ENCODE measurements around the gene B3GAT1. TPM values are rescaled to one million over a fixed set of nuclear protein-coding genes. Genes with fewer than 3 reads are reported as not detected.
"Not testable (repeated sequence)": the region's sequence is repeated elsewhere in the genome, so short reads cannot be mapped to it uniquely, and the experiment has no call there.

B3GAT1 gene, protein sequence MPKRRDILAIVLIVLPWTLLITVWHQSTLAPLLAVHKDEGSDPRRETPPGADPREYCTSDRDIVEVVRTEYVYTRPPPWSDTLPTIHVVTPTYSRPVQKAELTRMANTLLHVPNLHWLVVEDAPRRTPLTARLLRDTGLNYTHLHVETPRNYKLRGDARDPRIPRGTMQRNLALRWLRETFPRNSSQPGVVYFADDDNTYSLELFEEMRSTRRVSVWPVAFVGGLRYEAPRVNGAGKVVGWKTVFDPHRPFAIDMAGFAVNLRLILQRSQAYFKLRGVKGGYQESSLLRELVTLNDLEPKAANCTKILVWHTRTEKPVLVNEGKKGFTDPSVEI
- not detected for polyA plus RNA-seq (2013)

DNA sequence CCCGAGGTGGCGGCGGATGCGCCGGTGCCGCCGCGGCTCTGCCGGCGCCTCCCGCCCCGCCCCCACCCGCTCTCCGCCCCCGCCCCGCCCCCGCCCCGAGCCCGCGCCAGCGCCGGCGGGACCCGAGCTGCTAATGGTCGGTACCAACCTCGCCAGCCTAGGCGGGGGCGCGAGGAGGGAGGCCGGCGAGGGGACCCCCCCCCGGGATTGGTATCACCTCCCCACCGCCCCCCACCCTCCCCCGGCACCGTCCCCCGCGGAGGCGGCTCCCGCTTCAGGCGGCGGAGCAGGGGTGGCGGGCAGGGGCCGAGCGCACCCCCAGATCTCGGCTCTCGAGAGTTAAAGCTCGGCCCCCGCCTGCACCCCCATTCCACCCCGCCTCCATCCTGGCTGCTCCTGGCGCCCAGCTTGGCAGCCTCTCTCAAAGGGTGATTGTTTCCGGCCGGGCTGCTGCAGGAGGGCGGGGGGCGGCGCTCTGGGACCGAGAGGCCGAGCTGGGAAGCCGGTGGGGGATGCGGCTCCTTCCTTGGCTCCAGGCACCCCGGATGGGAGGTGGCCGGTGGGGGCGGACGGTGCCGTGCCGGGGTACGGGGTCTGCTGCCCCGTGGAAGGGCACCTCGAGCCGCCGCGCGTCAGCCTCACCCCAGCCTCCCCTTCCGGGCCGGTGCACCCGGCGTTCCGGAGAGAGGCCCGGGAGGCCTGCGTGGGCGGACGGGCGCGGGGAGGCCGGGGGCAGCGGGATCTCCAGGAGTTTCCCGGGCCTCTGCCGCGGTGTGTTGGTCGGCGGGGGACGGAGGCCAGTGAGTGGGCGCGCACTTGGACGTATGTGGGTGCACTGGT, at the start of gene B3GAT1:
B3GAT1 (minus strand) TSS at position 40 of the 840 bp plus-strand sequence. CDS start 24,583 bp downstream, outside the sequence.
- no peaks in the 10 kb centered on the region for H3K9me3 ChIP-seq (ENCODE audit: control extremely low read depth in 1 of 5, control insufficient read depth in 4 of 5, insufficient read depth in 2 of 5, low read depth in 1 of 5, low read length in 4 of 5)
- CTCF ChIA-PET, result no interaction called here
- DNase-seq, result peak in 1 of 3 donors; percentile 16
- POLR2A ChIA-PET, result no interaction called here
- no peaks in the 10 kb centered on the region for H3K36me3 ChIP-seq (ENCODE audit: control insufficient read depth in 4 of 4, insufficient read depth in 4 of 4, low read length in 3 of 4)
- no peak within 1 kb of the TSS for H3K27ac ChIP-seq (ENCODE audit: insufficient read depth in 1 of 2, low read depth in 1 of 2, low read length in 2 of 2, poor library complexity in 1 of 2, severe bottlenecking in 2 of 2)
- WGBS (ENCODE audit: insufficient coverage), result 0% methylated on average over 48 of the region's 94 CpGs
- peaks cover 11 to 87% (median 36%) of the 10 kb centered on the region in 5 experiments for H3K27me3 ChIP-seq (replicated peaks in 2 of 5; ENCODE audit: control insufficient read depth in 4 of 5, insufficient read depth in 5 of 5, low read length in 4 of 5)
- H3K4me1 ChIP-seq (ENCODE audit: control extremely low read depth in 1 of 4, control insufficient read depth in 4 of 4, insufficient read depth in 4 of 4, low read length in 3 of 4), result peaks cover 0 to 20% (median 8%) of the 10 kb centered on the region in 4 experiments
- peak within 1 kb of the TSS in 4 of 7 experiments; percentile 40 to 60 (median 56) for H3K4me3 ChIP-seq (ENCODE audit: control insufficient read depth in 1 of 7, extremely low read depth in 1 of 7, insufficient read depth in 4 of 7, low read depth in 2 of 7, low read length in 6 of 7)

DNA sequence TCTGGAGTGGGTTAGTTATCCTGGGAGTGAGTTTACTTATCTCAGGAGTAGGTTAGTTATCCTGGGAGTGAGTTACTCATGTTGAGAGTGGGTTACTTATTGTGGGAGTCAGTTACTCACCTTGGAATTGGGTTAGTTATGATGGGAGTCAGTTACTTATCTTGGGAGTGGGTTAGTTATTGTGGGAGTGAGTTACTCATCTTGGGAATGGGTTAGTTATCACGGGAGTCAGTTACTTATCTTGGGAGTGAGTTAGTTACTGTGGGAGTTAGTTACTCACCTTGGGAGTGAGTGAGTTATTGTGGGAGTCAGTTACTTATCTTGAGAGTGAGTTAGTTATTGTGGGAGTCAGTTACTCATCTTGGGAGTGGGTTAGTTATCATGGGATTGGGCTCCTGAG, 49.6 kb upstream of the B3GAT1 start:
- Histone ChIP-seq H3K4me1 (ENCODE audit: control extremely low read depth in 1 of 4, control insufficient read depth in 4 of 4, insufficient read depth in 4 of 4, low read length in 3 of 4) (no peaks in the 10 kb centered on the region), H3K27ac (ENCODE audit: insufficient read depth in 1 of 2, low read depth in 1 of 2, low read length in 2 of 2, poor library complexity in 1 of 2, severe bottlenecking in 2 of 2) (no peak overlapping the region), H3K4me3 (ENCODE audit: control insufficient read depth in 1 of 7, extremely low read depth in 1 of 7, insufficient read depth in 4 of 7, low read depth in 2 of 7, low read length in 6 of 7) (no peak overlapping the region), H3K9me3 (ENCODE audit: control extremely low read depth in 1 of 5, control insufficient read depth in 4 of 5, insufficient read depth in 2 of 5, low read depth in 1 of 5, low read length in 4 of 5) (peaks cover 2 to 11% (median 6%) of the 10 kb centered on the region in 5 experiments), H3K27me3 (replicated peaks in 2 of 5; ENCODE audit: control insufficient read depth in 4 of 5, insufficient read depth in 5 of 5, low read length in 4 of 5) (peaks cover 0 to 39% (median 16%) of the 10 kb centered on the region in 5 experiments), H3K36me3 (ENCODE audit: control insufficient read depth in 4 of 4, insufficient read depth in 4 of 4, low read length in 3 of 4) (no peaks in the 10 kb centered on the region)
- no peak for DNase-seq
- CTCF ChIA-PET, result no interaction called here
- 90% methylated on average over 1 of the region's 1 CpG for WGBS (ENCODE audit: insufficient coverage)
- POLR2A ChIA-PET, result no interaction called here

DNA sequence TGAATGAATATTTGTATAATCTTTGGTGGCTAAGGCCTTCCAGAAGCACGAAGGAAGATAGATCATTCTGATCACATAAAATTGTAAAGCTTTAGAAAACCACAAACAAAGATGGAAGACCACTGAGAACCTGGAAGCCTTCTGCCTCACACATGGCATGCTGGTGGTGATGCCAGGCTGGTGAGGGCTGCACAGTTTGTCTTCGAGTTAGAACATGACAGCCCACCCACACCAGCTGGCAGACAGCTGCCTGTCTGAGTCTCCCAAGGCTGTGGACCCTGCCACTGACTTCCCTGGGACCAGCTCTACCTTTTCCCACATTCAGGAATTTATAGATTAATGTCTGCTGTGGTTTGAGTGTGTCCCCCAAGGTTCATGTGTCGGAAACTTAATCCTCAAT, 48.8 kb upstream of the B3GAT1 start:
- DNase-seq, result no peak
- POLR2A ChIA-PET, result no interaction called here
- peaks cover 0 to 32% (median 11%) of the 10 kb centered on the region in 5 experiments for H3K27me3 ChIP-seq (replicated peaks in 2 of 5; ENCODE audit: control insufficient read depth in 4 of 5, insufficient read depth in 5 of 5, low read length in 4 of 5)
- WGBS (ENCODE audit: insufficient coverage), result 96% methylated on average over 3 of the region's 3 CpGs
- no peak overlapping the region for H3K4me3 ChIP-seq (ENCODE audit: control insufficient read depth in 1 of 7, extremely low read depth in 1 of 7, insufficient read depth in 4 of 7, low read depth in 2 of 7, low read length in 6 of 7)
- H3K4me1 ChIP-seq (ENCODE audit: control extremely low read depth in 1 of 4, control insufficient read depth in 4 of 4, insufficient read depth in 4 of 4, low read length in 3 of 4), result no peaks in the 10 kb centered on the region
- H3K27ac ChIP-seq (ENCODE audit: insufficient read depth in 1 of 2, low read depth in 1 of 2, low read length in 2 of 2, poor library complexity in 1 of 2, severe bottlenecking in 2 of 2), result no peak overlapping the region
- H3K36me3 ChIP-seq (ENCODE audit: control insufficient read depth in 4 of 4, insufficient read depth in 4 of 4, low read length in 3 of 4), result no peaks in the 10 kb centered on the region
- H3K9me3 ChIP-seq (ENCODE audit: control extremely low read depth in 1 of 5, control insufficient read depth in 4 of 5, insufficient read depth in 2 of 5, low read depth in 1 of 5, low read length in 4 of 5), result peaks cover 2 to 15% (median 9%) of the 10 kb centered on the region in 5 experiments
- CTCF ChIA-PET, result interaction anchor here (1.5 kb wide), 1 partner anchor 9 kb away, joined by 5 read pairs; no protein-coding TSS in a partner anchor

DNA sequence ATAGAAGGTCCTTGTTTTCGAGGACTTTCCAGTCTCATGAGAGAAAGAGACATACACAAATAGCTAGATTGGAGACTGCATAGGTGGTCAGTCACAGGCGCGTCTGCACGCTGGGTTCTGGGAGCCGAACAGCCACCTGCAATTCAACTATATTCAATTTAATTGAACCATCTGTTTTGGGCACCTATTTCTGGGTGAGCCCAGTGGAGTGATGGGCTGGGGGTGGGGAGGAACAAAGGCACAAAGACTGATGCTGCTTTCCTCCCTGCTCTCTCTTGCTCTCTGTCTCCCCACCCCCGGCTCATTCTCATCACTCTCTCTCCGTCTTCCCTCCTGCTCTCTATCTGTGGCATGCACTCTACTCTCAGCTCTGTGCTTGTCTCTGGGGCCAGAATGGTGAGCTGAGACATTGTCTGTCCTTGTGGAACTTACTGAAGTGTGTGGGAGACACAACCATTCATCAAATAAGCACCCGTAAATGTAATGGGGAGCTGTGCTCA, 48.1 kb upstream of the B3GAT1 start:
- DNase-seq, result no peak
- ChIA-PET CTCF (interaction anchor here (1.5 kb wide), 1 partner anchor 10 kb away, joined by 5 read pairs; no protein-coding TSS in a partner anchor), POLR2A (no interaction called here)
- Histone ChIP-seq H3K4me3 (ENCODE audit: control insufficient read depth in 1 of 7, extremely low read depth in 1 of 7, insufficient read depth in 4 of 7, low read depth in 2 of 7, low read length in 6 of 7) (no peak overlapping the region), H3K4me1 (ENCODE audit: control extremely low read depth in 1 of 4, control insufficient read depth in 4 of 4, insufficient read depth in 4 of 4, low read length in 3 of 4) (no peaks in the 10 kb centered on the region), H3K27ac (ENCODE audit: insufficient read depth in 1 of 2, low read depth in 1 of 2, low read length in 2 of 2, poor library complexity in 1 of 2, severe bottlenecking in 2 of 2) (no peak overlapping the region), H3K9me3 (ENCODE audit: control extremely low read depth in 1 of 5, control insufficient read depth in 4 of 5, insufficient read depth in 2 of 5, low read depth in 1 of 5, low read length in 4 of 5) (peaks cover 2 to 15% (median 9%) of the 10 kb centered on the region in 5 experiments), H3K36me3 (ENCODE audit: control insufficient read depth in 4 of 4, insufficient read depth in 4 of 4, low read length in 3 of 4) (no peaks in the 10 kb centered on the region), H3K27me3 (replicated peaks in 2 of 5; ENCODE audit: control insufficient read depth in 4 of 5, insufficient read depth in 5 of 5, low read length in 4 of 5) (peaks cover 0 to 24% (median 6%) of the 10 kb centered on the region in 5 experiments)
- WGBS (ENCODE audit: insufficient coverage), result 77% methylated on average over 5 of the region's 8 CpGs

DNA sequence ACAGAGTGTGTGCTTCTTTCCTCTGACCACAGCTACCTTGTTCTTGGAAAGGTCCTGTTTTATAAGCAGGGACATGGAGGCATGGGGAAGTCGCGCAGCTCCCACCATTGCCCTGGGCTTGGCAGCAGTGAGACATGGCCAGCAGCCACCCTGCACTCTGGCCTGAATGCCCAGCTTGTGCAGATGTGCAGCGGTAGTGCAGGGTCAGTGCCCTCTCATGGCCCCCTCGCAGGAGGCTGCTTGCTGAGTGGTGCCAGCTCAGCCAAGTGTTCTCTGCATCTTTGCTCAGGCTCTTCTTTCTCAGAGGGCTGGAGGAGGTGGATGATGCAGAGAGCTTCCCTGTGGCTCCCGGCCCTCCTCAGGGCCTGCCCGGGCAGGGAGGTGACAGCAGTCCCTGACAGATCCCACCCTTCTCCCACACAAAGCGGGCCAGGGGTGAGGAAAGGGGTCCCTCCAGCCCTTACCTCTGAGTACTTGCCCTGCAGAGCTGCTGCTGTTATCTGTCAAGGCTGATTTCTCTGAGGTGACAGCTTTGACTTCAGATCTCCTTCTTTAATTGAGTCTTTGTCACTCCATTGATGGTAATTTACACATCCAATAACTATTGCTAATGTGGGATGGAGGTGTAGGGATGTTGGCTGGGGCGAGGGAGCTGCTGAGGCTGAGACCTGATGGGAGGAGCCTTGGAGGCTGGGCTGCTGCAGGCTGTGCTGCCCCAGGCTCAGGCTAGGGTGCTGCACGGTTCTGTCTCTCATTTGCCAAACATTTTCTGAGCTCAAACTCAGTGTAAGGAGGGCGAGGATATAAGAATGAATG, 47.4 kb upstream of the B3GAT1 start:
- no peak for DNase-seq
- Histone ChIP-seq H3K36me3 (ENCODE audit: control insufficient read depth in 4 of 4, insufficient read depth in 4 of 4, low read length in 3 of 4) (no peaks in the 10 kb centered on the region), H3K4me1 (ENCODE audit: control extremely low read depth in 1 of 4, control insufficient read depth in 4 of 4, insufficient read depth in 4 of 4, low read length in 3 of 4) (no peaks in the 10 kb centered on the region), H3K4me3 (ENCODE audit: control insufficient read depth in 1 of 7, extremely low read depth in 1 of 7, insufficient read depth in 4 of 7, low read depth in 2 of 7, low read length in 6 of 7) (no peak overlapping the region), H3K27ac (ENCODE audit: insufficient read depth in 1 of 2, low read depth in 1 of 2, low read length in 2 of 2, poor library complexity in 1 of 2, severe bottlenecking in 2 of 2) (no peak overlapping the region), H3K27me3 (replicated peaks in 2 of 5; ENCODE audit: control insufficient read depth in 4 of 5, insufficient read depth in 5 of 5, low read length in 4 of 5) (peaks cover 0 to 18% (median 2%) of the 10 kb centered on the region in 5 experiments), H3K9me3 (ENCODE audit: control extremely low read depth in 1 of 5, control insufficient read depth in 4 of 5, insufficient read depth in 2 of 5, low read depth in 1 of 5, low read length in 4 of 5) (peaks cover 2 to 15% (median 9%) of the 10 kb centered on the region in 5 experiments)
- POLR2A ChIA-PET, result no interaction called here
- CTCF ChIA-PET, result interaction anchor here (1.1 to 1.5 kb wide), 2 partner anchors 11 to 17 kb away, joined by 3 to 5 read pairs; no protein-coding TSS in a partner anchor
- WGBS (ENCODE audit: insufficient coverage), result 45% methylated on average over 6 of the region's 10 CpGs

DNA sequence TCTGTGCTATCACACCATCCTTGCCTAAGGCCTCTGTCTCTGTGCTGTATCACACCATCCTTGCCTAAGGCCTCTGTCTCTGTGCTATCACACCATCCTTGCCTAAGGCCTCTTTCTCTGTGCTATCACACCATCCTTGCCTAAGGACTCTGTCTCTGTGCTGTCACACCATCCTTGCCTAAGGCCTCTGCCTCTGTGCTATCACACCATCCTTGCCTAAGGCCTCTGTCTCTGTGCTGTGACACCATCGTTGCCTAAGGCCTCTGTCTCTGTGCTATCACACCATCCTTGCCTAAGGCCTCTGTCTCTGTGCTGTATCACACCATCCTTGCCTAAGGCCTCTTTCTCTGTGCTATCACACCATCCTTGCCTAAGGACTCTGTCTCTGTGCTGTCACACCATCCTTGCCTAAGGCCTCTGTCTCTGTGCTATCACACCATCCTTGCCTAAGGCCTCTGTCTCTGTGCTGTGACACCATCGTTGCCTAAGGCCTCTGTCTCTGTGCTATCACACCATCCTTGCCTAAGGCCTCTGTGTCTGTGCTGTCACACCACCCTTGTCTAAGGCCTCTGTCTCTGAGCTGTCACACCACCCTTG, 45.5 kb upstream of the B3GAT1 start:
- WGBS (ENCODE audit: insufficient coverage), result 80% methylated on average over 1 of the region's 2 CpGs
- H3K4me1 ChIP-seq (ENCODE audit: control extremely low read depth in 1 of 4, control insufficient read depth in 4 of 4, insufficient read depth in 4 of 4, low read length in 3 of 4); H3K27ac ChIP-seq (ENCODE audit: insufficient read depth in 1 of 2, low read depth in 1 of 2, low read length in 2 of 2, poor library complexity in 1 of 2, severe bottlenecking in 2 of 2); POLR2A ChIA-PET; CTCF ChIA-PET; H3K36me3 ChIP-seq (ENCODE audit: control insufficient read depth in 4 of 4, insufficient read depth in 4 of 4, low read length in 3 of 4); H3K4me3 ChIP-seq (ENCODE audit: control insufficient read depth in 1 of 7, extremely low read depth in 1 of 7, insufficient read depth in 4 of 7, low read depth in 2 of 7, low read length in 6 of 7); DNase-seq; H3K27me3 ChIP-seq (replicated peaks in 2 of 5; ENCODE audit: control insufficient read depth in 4 of 5, insufficient read depth in 5 of 5, low read length in 4 of 5): not testable (repeated sequence)
- H3K9me3 ChIP-seq (ENCODE audit: control extremely low read depth in 1 of 5, control insufficient read depth in 4 of 5, insufficient read depth in 2 of 5, low read depth in 1 of 5, low read length in 4 of 5), result peaks cover 2 to 18% (median 9%) of the 10 kb centered on the region in 5 experiments
